H9 (cell line): ENCODE measurements around the gene FGF12. TPM values are rescaled to one million over a fixed set of nuclear protein-coding genes. Genes with fewer than 3 reads are reported as not detected.
A peak's percentile ranks its signal among the peaks of the same experiment; 100 is the strongest.

Experiments used
- DNase-seq: peaks from one replicate; pipeline ENCODE4 v3.0.0-alpha.2; 2017
- H2AFZ ChIP-seq: one replicate; pipeline ENCODE4 v1.6.1; 2013; ENCODE audit warnings: mild to moderate bottlenecking, low read length, control low read depth, moderate library complexity
- H2AK5ac ChIP-seq: 2 replicates; pipeline ENCODE4 v1.6.1; 2013; ENCODE audit warnings: low read length, control low read depth, mixed read lengths; ENCODE audit not compliant: insufficient read length
- H2BK120ac ChIP-seq: one replicate; pipeline ENCODE4 v1.6.1; 2013; ENCODE audit warnings: low read depth, mild to moderate bottlenecking, low read length, control low read depth, inconsistent platforms; ENCODE audit not compliant: poor library complexity, severe bottlenecking
- H2BK12ac ChIP-seq: 2 replicates; pipeline ENCODE4 v1.6.1; 2013; ENCODE audit warnings: low read length, control low read depth, mixed read lengths, low read depth; ENCODE audit not compliant: insufficient read length
- H2BK15ac ChIP-seq: 2 replicates; pipeline ENCODE4 v1.6.1; 2013; ENCODE audit warnings: low read depth, low read length, control low read depth
- H2BK20ac ChIP-seq: one replicate; pipeline ENCODE4 v1.6.1; 2013; ENCODE audit warnings: low read depth, mild to moderate bottlenecking, low read length, control low read depth, inconsistent platforms; ENCODE audit not compliant: poor library complexity, severe bottlenecking
- H2BK5ac ChIP-seq: 2 replicates; pipeline ENCODE4 v1.6.1; 2013; ENCODE audit warnings: low read length, control low read depth, mixed read lengths; ENCODE audit not compliant: insufficient read length
- H3K14ac ChIP-seq: 2 replicates; pipeline ENCODE4 v1.6.1; 2013; ENCODE audit warnings: low read length, control low read depth; ENCODE audit not compliant: insufficient read depth
- H3K18ac ChIP-seq: 2 replicates; pipeline ENCODE4 v1.6.1; 2013; ENCODE audit warnings: low read depth, mild to moderate bottlenecking, mixed read lengths, low read length, control low read depth; ENCODE audit not compliant: insufficient read length
- H3K23ac ChIP-seq: 2 replicates; pipeline ENCODE4 v1.6.1; 2013; ENCODE audit warnings: low read length, control low read depth, mixed read lengths, low read depth; ENCODE audit not compliant: insufficient read length
- H3K23me2 ChIP-seq: 2 replicates; pipeline ENCODE4 v1.6.1; 2013; ENCODE audit warnings: low read depth, mild to moderate bottlenecking, mixed read lengths, low read length, control low read depth; ENCODE audit not compliant: insufficient read length, poor library complexity, severe bottlenecking
- H3K27ac ChIP-seq: 2 replicates; pipeline ENCODE4 v1.5.1; 2013; ENCODE audit warnings: low read length, control low read depth, mixed read lengths, low read depth; ENCODE audit not compliant: insufficient read length
- H3K27me3 ChIP-seq: 2 replicates; pipeline ENCODE4 v1.6.1; 2013; ENCODE audit warnings: low read length, control low read depth, inconsistent platforms; ENCODE audit not compliant: insufficient read depth
- H3K4ac ChIP-seq: 2 replicates; pipeline ENCODE4 v1.6.1; 2013; ENCODE audit warnings: low read depth, mild to moderate bottlenecking, control low read depth, inconsistent platforms, low read length, moderate library complexity
- H3K4me1 ChIP-seq: 2 replicates; pipeline ENCODE4 v1.6.1; 2013; ENCODE audit warnings: low read length, control low read depth, inconsistent platforms; ENCODE audit not compliant: insufficient read depth
- H3K4me2 ChIP-seq: 2 replicates; pipeline ENCODE4 v1.6.1; 2013; ENCODE audit warnings: low read length, control low read depth, mixed read lengths; ENCODE audit not compliant: insufficient read length, insufficient read depth
- H3K56ac ChIP-seq: 2 replicates; pipeline ENCODE4 v1.6.1; 2013; ENCODE audit warnings: low read depth, mild to moderate bottlenecking, mixed read lengths, low read length, control low read depth; ENCODE audit not compliant: insufficient read length
- H3K79me1 ChIP-seq: 2 replicates; pipeline ENCODE4 v1.6.1; 2013; ENCODE audit warnings: low read depth, mild to moderate bottlenecking, moderate library complexity, low read length, control low read depth, inconsistent platforms; ENCODE audit not compliant: insufficient read depth, poor library complexity, severe bottlenecking
- H3K79me2 ChIP-seq: 2 replicates; pipeline ENCODE4 v1.6.1; 2013; ENCODE audit warnings: low read length, control low read depth, inconsistent platforms; ENCODE audit not compliant: insufficient read depth
- H3K9ac ChIP-seq: 2 replicates; pipeline ENCODE4 v1.6.1; 2013; ENCODE audit warnings: low read length, control low read depth, mixed read lengths; ENCODE audit not compliant: insufficient read length; ENCODE audit errors: extremely low read depth
- H3K9me3 ChIP-seq: one replicate; pipeline ENCODE4 v1.6.1; 2013; ENCODE audit warnings: low read depth, low read length, inconsistent platforms; ENCODE audit not compliant: control insufficient read depth
- H3T11ph ChIP-seq: one replicate; pipeline ENCODE4 v1.6.1; 2013; ENCODE audit warnings: mild to moderate bottlenecking, low read length, control low read depth, inconsistent platforms
- H4K20me1 ChIP-seq: one replicate; pipeline ENCODE4 v1.6.1; 2013; ENCODE audit not compliant: control insufficient read depth, insufficient read length, insufficient read depth
- H4K5ac ChIP-seq: 2 replicates; pipeline ENCODE4 v1.6.1; 2013; ENCODE audit warnings: low read depth, mild to moderate bottlenecking, mixed read lengths, low read length, control low read depth; ENCODE audit not compliant: insufficient read length
- H4K8ac ChIP-seq: replicated peaks from 2 replicates; pipeline ENCODE4 v1.6.1; 2013; ENCODE audit warnings: low read length, control low read depth, mixed read lengths, low read depth; ENCODE audit not compliant: insufficient read length
- H4K91ac ChIP-seq: 2 replicates; pipeline ENCODE4 v1.6.1; 2013; ENCODE audit warnings: low read depth, mild to moderate bottlenecking, moderate library complexity, mixed read lengths, low read length, control low read depth; ENCODE audit not compliant: insufficient read length
- H3K27ac Mint-ChIP-seq, 3 experiments: 2 replicates in 2 of 3; 3 replicates in 1 of 3; pipeline ENCODE4 v1.8.0; 2020 to 2021; ENCODE audit warnings: mixed read lengths in 3 of 3, mild to moderate bottlenecking in 1 of 3, moderate library complexity in 1 of 3
- H3K27me3 Mint-ChIP-seq: 2 replicates; pipeline ENCODE4 v1.8.0; 2021; ENCODE audit warnings: low read depth, mild to moderate bottlenecking, moderate library complexity, mixed read lengths
- H3K36me3 Mint-ChIP-seq, 3 experiments: 2 replicates in 2 of 3; 3 replicates in 1 of 3; pipeline ENCODE4 v1.8.0; 2020 to 2021; ENCODE audit warnings: low read depth in 3 of 3, mixed read lengths in 3 of 3; ENCODE audit not compliant: insufficient read depth in 1 of 3
- H3K4me1 Mint-ChIP-seq, 2 experiments: 2 replicates each; pipeline ENCODE4 v1.8.0; 2020; ENCODE audit warnings: mixed read lengths in 2 of 2
- H3K4me3 Mint-ChIP-seq, 2 experiments: 2 replicates in 1 of 2; 3 replicates in 1 of 2; pipeline ENCODE4 v1.8.0; 2020 to 2021; ENCODE audit warnings: mild to moderate bottlenecking in 2 of 2, mixed read lengths in 2 of 2, moderate library complexity in 1 of 2
- H3K9me3 Mint-ChIP-seq, 2 experiments: 2 replicates in 1 of 2; 3 replicates in 1 of 2; pipeline ENCODE4 v1.8.0; 2020; ENCODE audit warnings: mild to moderate bottlenecking in 2 of 2, mixed read lengths in 2 of 2, moderate library complexity in 1 of 2
- WGBS: extraction: QIAGEN DNeasy Blood & Tissue Kit; methylation state at CpG from one replicate; pipeline ENCODE4 v1.1.7; 2013; ENCODE audit warnings: missing lambda C conversion rate, low lambda C conversion rate, mixed read lengths; ENCODE audit not compliant: insufficient read length; ENCODE audit errors: extremely low coverage; 5-methylcytosine and 5-hydroxymethylcytosine counted together
- total RNA-seq: library from RNA; stranded (reverse); gene quantifications from 2 replicates; pipeline ENCODE4 v1.2.1, GENCODE V29; 2021
- TF ChIP-seq, protein P1 (sequence below): fragments of 200-600 bp; sonication (generic); conservative IDR thresholded peaks from 3 replicates; pipeline ENCODE4 v1.8.0; 2021; ENCODE audit warnings: antibody characterized with exemption, mild to moderate bottlenecking

FGF12 gene
- total RNA-seq, 1 experiment from 2014 or later: 5.6 TPM

DNA sequence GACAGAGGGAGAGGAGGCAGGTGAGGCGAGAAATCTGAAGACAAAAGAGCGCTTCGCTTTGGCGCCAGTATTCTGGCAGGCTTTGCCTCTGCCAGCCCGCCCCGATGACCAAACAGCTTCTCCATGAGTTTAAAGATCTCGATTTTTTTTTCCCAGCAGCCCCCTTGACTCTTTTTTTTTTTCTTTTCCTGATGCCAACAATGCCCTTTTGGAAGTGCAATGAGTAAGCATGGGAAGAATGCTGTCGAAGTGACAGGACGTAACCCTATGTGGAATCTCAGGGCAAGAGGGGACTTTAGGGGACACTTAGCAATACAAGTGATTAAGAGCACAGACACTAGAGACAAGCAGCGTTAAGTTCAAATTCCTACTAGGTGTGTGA, 211.7 kb downstream of the FGF12 start:
- Histone ChIP-seq H3K9me3 (no peaks in the 10 kb centered on the region), H2AK5ac (no peak overlapping the region), H2BK15ac (no peak overlapping the region), H3K4me1 (no peaks in the 10 kb centered on the region), H3K56ac (no peak overlapping the region), H3K9ac (peak overlapping the region; percentile 42), H3K79me2 (no peaks in the 10 kb centered on the region), H2BK12ac (no peak overlapping the region), H2AFZ (no peak overlapping the region), H2BK20ac (no peak overlapping the region), H3K23me2 (peaks cover 18% of the 10 kb centered on the region), H2BK120ac (no peak overlapping the region), H3K23ac (no peak overlapping the region), H4K20me1 (no peaks in the 10 kb centered on the region), H3K27me3 (no peaks in the 10 kb centered on the region), H3T11ph (no peak overlapping the region), H4K8ac (no peak overlapping the region), H3K4me2 (peak overlapping the region; percentile 98), H3K18ac (no peak overlapping the region), H3K14ac (no peak overlapping the region), H3K79me1 (no peaks in the 10 kb centered on the region), H4K5ac (no peak overlapping the region), H3K27ac (no peak overlapping the region), H3K4ac (no peak overlapping the region), H2BK5ac (no peak overlapping the region), H4K91ac (no peak overlapping the region)
- DNase-seq: no peak
- no peaks in the 10 kb centered on the region for H3K36me3 Mint-ChIP-seq
- peak overlapping the region in 2 of 3 experiments; percentile 70 to 91; a peak in 3 of 7 replicates for H3K27ac Mint-ChIP-seq
- peaks cover 13 to 19% of the 10 kb centered on the region in 2 experiments for H3K4me1 Mint-ChIP-seq
- H3K27me3 Mint-ChIP-seq: peaks cover 21% of the 10 kb centered on the region
- H3K9me3 Mint-ChIP-seq: peaks cover 0 to 3% of the 10 kb centered on the region in 2 experiments; a peak in 2 of 5 replicates
- TF ChIP-seq, protein P1, sequence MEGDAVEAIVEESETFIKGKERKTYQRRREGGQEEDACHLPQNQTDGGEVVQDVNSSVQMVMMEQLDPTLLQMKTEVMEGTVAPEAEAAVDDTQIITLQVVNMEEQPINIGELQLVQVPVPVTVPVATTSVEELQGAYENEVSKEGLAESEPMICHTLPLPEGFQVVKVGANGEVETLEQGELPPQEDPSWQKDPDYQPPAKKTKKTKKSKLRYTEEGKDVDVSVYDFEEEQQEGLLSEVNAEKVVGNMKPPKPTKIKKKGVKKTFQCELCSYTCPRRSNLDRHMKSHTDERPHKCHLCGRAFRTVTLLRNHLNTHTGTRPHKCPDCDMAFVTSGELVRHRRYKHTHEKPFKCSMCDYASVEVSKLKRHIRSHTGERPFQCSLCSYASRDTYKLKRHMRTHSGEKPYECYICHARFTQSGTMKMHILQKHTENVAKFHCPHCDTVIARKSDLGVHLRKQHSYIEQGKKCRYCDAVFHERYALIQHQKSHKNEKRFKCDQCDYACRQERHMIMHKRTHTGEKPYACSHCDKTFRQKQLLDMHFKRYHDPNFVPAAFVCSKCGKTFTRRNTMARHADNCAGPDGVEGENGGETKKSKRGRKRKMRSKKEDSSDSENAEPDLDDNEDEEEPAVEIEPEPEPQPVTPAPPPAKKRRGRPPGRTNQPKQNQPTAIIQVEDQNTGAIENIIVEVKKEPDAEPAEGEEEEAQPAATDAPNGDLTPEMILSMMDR: no peak
- WGBS: no CpG with 5 or more reads among the region's 10 CpGs
- H3K4me3 Mint-ChIP-seq: peak overlapping the region; percentile 90 to 96
